Smooth muscle cell (in vitro differentiated cells): Measurements from ENCODE around the gene SIX3. TPM values are rescaled to one million over a fixed set of nuclear protein-coding genes. Genes with fewer than 3 reads are reported as not detected.

Experiments used
- DNase-seq: peaks from one replicate; lab custom pipeline; 2025; ENCODE audit not compliant: unreplicated experiment; lab: John Stamatoyannopoulos, UW
- H2AFZ ChIP-seq: fragments of 200-600 bp; sonication (generic); 2 replicates; pipeline ENCODE4 v1.6.0; 2016; ENCODE audit warnings: antibody characterized with exemption, low read depth, mild to moderate bottlenecking
- H3F3A ChIP-seq: fragments of 200-600 bp; sonication (generic); 2 replicates; pipeline ENCODE4 v1.6.0; 2017; ENCODE audit warnings: antibody characterized with exemption, low read depth
- H3K27ac ChIP-seq: fragments of 200-600 bp; sonication (generic); 2 replicates; pipeline ENCODE4 v1.5.1; 2016; ENCODE audit warnings: low read depth, mild to moderate bottlenecking
- H3K27me3 ChIP-seq: fragments of 200-600 bp; sonication (generic); 2 replicates; pipeline ENCODE4 v1.6.1; 2016; ENCODE audit warnings: low read depth, mild to moderate bottlenecking
- H3K36me3 ChIP-seq: fragments of 200-600 bp; sonication (generic); 2 replicates; pipeline ENCODE4 v1.5.1; 2016; ENCODE audit warnings: low read depth
- H3K4me1 ChIP-seq: fragments of 200-600 bp; sonication (generic); 2 replicates; pipeline ENCODE4 v1.5.1; 2016; ENCODE audit warnings: low read depth
- H3K4me2 ChIP-seq: fragments of 200-600 bp; sonication (generic); 2 replicates; pipeline ENCODE4 v1.6.0; 2016; ENCODE audit warnings: mild to moderate bottlenecking
- H3K4me3 ChIP-seq: fragments of 200-600 bp; sonication (generic); 2 replicates; pipeline ENCODE4 v1.5.1; 2016; ENCODE audit warnings: mild to moderate bottlenecking
- H3K79me2 ChIP-seq: fragments of 200-600 bp; sonication (generic); 2 replicates; pipeline ENCODE4 v1.6.0; 2016; ENCODE audit warnings: low read depth, mild to moderate bottlenecking
- H3K9ac ChIP-seq: fragments of 200-600 bp; sonication (generic); 2 replicates; pipeline ENCODE4 v1.6.0; 2016; ENCODE audit warnings: low read depth
- H3K9me3 ChIP-seq: fragments of 200-600 bp; sonication (generic); replicated peaks from 2 replicates; pipeline ENCODE4 v1.5.1; 2016; ENCODE audit warnings: low read depth
- H4K20me1 ChIP-seq: fragments of 200-600 bp; sonication (generic); 2 replicates; pipeline ENCODE4 v1.6.0; 2016; ENCODE audit warnings: low read depth
- CTCF ChIP-seq: fragments of 200-600 bp; sonication (generic); IDR thresholded peaks from 2 replicates; pipeline ENCODE4 v1.5.1; 2017; ENCODE audit warnings: borderline replicate concordance, mild to moderate bottlenecking, antibody characterized with exemption; ENCODE audit not compliant: insufficient read depth, poor library complexity, severe bottlenecking
- WGBS: methylation state at CpG from one replicate; pipeline ENCODE4 v1.1.7; 2016; ENCODE audit warnings: low lambda C conversion rate; 5-methylcytosine and 5-hydroxymethylcytosine counted together
- polyA plus RNA-seq: library from polyadenylated mRNA; unstranded; fragments of >200 nt; fragmentation: Nextera tagmentation; extraction: Ambion mirVana; gene quantifications from 2 replicates; pipeline ENCODE4 v1.2.1, GENCODE V29; 2016
- total RNA-seq: library from RNA; depleted of rRNA; stranded (reverse); fragments of >200 nt; gene quantifications from 2 replicates; pipeline ENCODE4 v1.2.3, GENCODE V29; 2014

The SIX3 gene
- total and polyA plus RNA-seq, 2 experiments from 2014 or later: not detected

- Histone ChIP-seq H3K79me2 (no peaks in the 10 kb centered on the region), H3K27ac (no peak overlapping the region), H3F3A (no peaks in the 10 kb centered on the region), H3K4me1 (peaks cover 23% of the 10 kb centered on the region), H3K9me3 (no peaks in the 10 kb centered on the region), H3K27me3 (peaks cover 100% of the 10 kb centered on the region), H3K4me2 (peak overlapping the region; percentile 72), H3K9ac (no peak overlapping the region), H4K20me1 (no peaks in the 10 kb centered on the region), H3K36me3 (no peaks in the 10 kb centered on the region), H3K4me3 (no peak overlapping the region), H2AFZ (no peak overlapping the region)
- 2% methylated on average over 27 of the region's 42 CpGs for WGBS
- DNase-seq: no peak
- TF ChIP-seq CTCF: no peak
These were observed 2.1 kb upstream of the SIX3 start for GRCh38 chr2:44939106-44940048.

GRCh38 chr2:44940049-44940494 lies 1.4 kb upstream of the SIX3 start:
- Histone ChIP-seq H3K79me2 (no peaks in the 10 kb centered on the region), H3K36me3 (no peaks in the 10 kb centered on the region), H4K20me1 (no peaks in the 10 kb centered on the region), H3K4me2 (no peak overlapping the region), H3F3A (no peaks in the 10 kb centered on the region), H3K4me3 (no peak overlapping the region), H3K4me1 (peaks cover 29% of the 10 kb centered on the region), H3K27me3 (peaks cover 100% of the 10 kb centered on the region), H3K9me3 (no peaks in the 10 kb centered on the region), H2AFZ (no peak overlapping the region), H3K27ac (no peak overlapping the region), H3K9ac (no peak overlapping the region)
- 6% methylated on average over 14 of the region's 14 CpGs for whole genome bisulfite sequencing
- no peak for TF ChIP-seq CTCF
- DNase-seq: no peak

GRCh38 chr2:44940732-44941464 lies 604 bp upstream of the SIX3 start:
- DNase-seq: no peak
- H3K27me3 ChIP-seq: peaks cover 100% of the 10 kb centered on the region
- H3K36me3 ChIP-seq: no peaks in the 10 kb centered on the region
- no peaks in the 10 kb centered on the region for H3K79me2 ChIP-seq
- peak overlapping the region; percentile 4 for H3K4me2 ChIP-seq
- peaks cover 36% of the 10 kb centered on the region for H3K4me1 ChIP-seq
- H3K9me3 ChIP-seq: no peaks in the 10 kb centered on the region
- WGBS: 4% methylated on average over 25 of the region's 25 CpGs
- no peak overlapping the region for H3K9ac ChIP-seq
- H2AFZ ChIP-seq: no peak overlapping the region
- no peaks in the 10 kb centered on the region for H3F3A ChIP-seq
- no peaks in the 10 kb centered on the region for H4K20me1 ChIP-seq
- H3K4me3 ChIP-seq: no peak overlapping the region
- no peak overlapping the region for H3K27ac ChIP-seq
- no peak for TF ChIP-seq CTCF
